ENCODE data around the gene PLAAT2.

The PLAAT2 gene

GRCh38 chr11:63518548-63518947 is 44.6 kb downstream of the PLAAT2 start:
- DNase-seq (ENCODE audit: low read depth in 2 of 2): no peak

GRCh38 chr11:63517156-63517555 is 46.0 kb downstream of the PLAAT2 start:
- no peak for DNase-seq (ENCODE audit: low read depth in 2 of 2)

GRCh38 chr11:63516109-63516508 is 47.1 kb downstream of the PLAAT2 start:
- no peak for DNase-seq (ENCODE audit: low read depth in 2 of 2)

GRCh38 chr11:63512816-63513215 is 50.4 kb downstream of the PLAAT2 start:
- DNase-seq (ENCODE audit: low read depth in 2 of 2): no peak

- no peak for DNase-seq (ENCODE audit: low read depth in 2 of 2)
Observed at GRCh38 chr11:63511048-63511748, 52.0 kb downstream of the PLAAT2 start.

- DNase-seq (ENCODE audit: low read depth in 2 of 2): no peak
Observed at GRCh38 chr11:63510360-63511047, 52.7 kb downstream of the PLAAT2 start.

- DNase-seq (ENCODE audit: low read depth in 2 of 2): no peak
Observed at GRCh38 chr11:63508745-63509144, 54.4 kb downstream of the PLAAT2 start.

GRCh38 chr11:63508009-63508408 is 55.2 kb downstream of the PLAAT2 start:
- DNase-seq (ENCODE audit: low read depth in 2 of 2): no peak

- DNase-seq (ENCODE audit: low read depth in 2 of 2): no peak
Observed at GRCh38 chr11:63507511-63507910, 55.7 kb downstream of the PLAAT2 start.

GRCh38 chr11:63506876-63507275 is 56.3 kb downstream of the PLAAT2 start:
- DNase-seq (ENCODE audit: low read depth in 2 of 2): no peak

GRCh38 chr11:63505857-63506528 is 57.2 kb downstream of the PLAAT2 start, which contains the start of gene LGALS12:
LGALS12 (plus strand) TSS chr11:63506084; CDS start chr11:63506459, 375 bp downstream.
- DNase-seq (ENCODE audit: low read depth in 2 of 2): no peak

- no peak for DNase-seq (ENCODE audit: low read depth in 2 of 2)
Observed at GRCh38 chr11:63504933-63505586, 58.1 kb downstream of the PLAAT2 start.

- DNase-seq (ENCODE audit: low read depth in 2 of 2): no peak
Observed at GRCh38 chr11:63504054-63504453, 59.1 kb downstream of the PLAAT2 start.

GRCh38 chr11:63503492-63503891 is 59.7 kb downstream of the PLAAT2 start:
- no peak for DNase-seq (ENCODE audit: low read depth in 2 of 2)
